HepG2 (cell line): Measurements from ENCODE around the gene TSC22D4. TPM values are rescaled to one million over a fixed set of nuclear protein-coding genes. Genes with fewer than 3 reads are reported as not detected.

Experiments
- DMAP1 ChIP-seq: IDR thresholded peaks from 2 replicates; pipeline ENCODE4 v1.6.1; 2016
- GATAD2A ChIP-seq: IDR thresholded peaks from 2 replicates; pipeline ENCODE4 v1.6.1; 2016
- JUND ChIP-seq: sonication (generic); formaldehyde crosslinking; IDR thresholded peaks from 2 replicates; pipeline ENCODE4 v1.8.0; 2022; ENCODE audit warnings: mild to moderate bottlenecking, missing genetic modification reagents
- KDM2A ChIP-seq: sonication (generic); formaldehyde crosslinking; IDR thresholded peaks from 2 replicates; pipeline ENCODE4 v1.4.0; 2020; ENCODE audit warnings: low read depth, missing genetic modification reagents, borderline replicate concordance
- KLF11 ChIP-seq: IDR thresholded peaks from 2 replicates; pipeline ENCODE4 v1.6.1; 2016; ENCODE audit warnings: missing compliant biosample characterization
- MED13 ChIP-seq: sonication (generic); formaldehyde crosslinking; IDR thresholded peaks from 2 replicates; pipeline ENCODE4 v1.5.0; 2020; ENCODE audit warnings: missing genetic modification reagents
- REL ChIP-seq: sonication (generic); formaldehyde crosslinking; conservative IDR thresholded peaks from 2 replicates; pipeline ENCODE4 v1.8.0; 2022; ENCODE audit warnings: mild to moderate bottlenecking, missing genetic modification reagents, moderate library complexity
- SETDB1 ChIP-seq: sonication (generic); formaldehyde crosslinking; IDR thresholded peaks from 2 replicates; pipeline ENCODE4 v1.5.1; 2020; ENCODE audit warnings: missing genetic modification reagents, mild to moderate bottlenecking, borderline replicate concordance
- TOE1 ChIP-seq: sonication (generic); formaldehyde crosslinking; IDR thresholded peaks from 2 replicates; pipeline ENCODE4 v1.4.0; 2020; ENCODE audit warnings: mild to moderate bottlenecking, missing genetic modification reagents
- ZBTB7B ChIP-seq: sonication (generic); formaldehyde crosslinking; IDR thresholded peaks from 2 replicates; pipeline ENCODE4 v1.4.0; 2020; ENCODE audit warnings: missing genetic modification reagents
- ZSCAN9 ChIP-seq: IDR thresholded peaks from 2 replicates; pipeline ENCODE4 v1.6.1; 2016; ENCODE audit warnings: borderline replicate concordance
- polyA plus RNA-seq, 8 experiments: library from polyadenylated mRNA; depleted of rRNA in 3 of 8; stranded (reverse) in 7 of 8; unstranded in 1 of 8; fragments of >200 nt; fragmentation: Illumina TruSeq in 4 of 8; extraction: Trizol in 4 of 8; gene quantifications; 2 replicates each; pipeline versions ENCODE4 v1.2.1 to v1.2.3, GENCODE V29; 2011 to 2016; ENCODE audit warnings: low read depth in 4 of 8, missing spikeins in 1 of 8, mixed read lengths in 1 of 8; ENCODE audit not compliant: insufficient read depth in 1 of 8
- total RNA-seq, 5 experiments: library from RNA; depleted of rRNA; stranded (reverse); fragments of >200 nt; fragmentation: Illumina TruSeq; extraction: Trizol; gene quantifications; 2 replicates each; pipeline ENCODE4 v1.2.3, GENCODE V29; 2016; ENCODE audit warnings: low read depth in 1 of 5
- TF ChIP-seq, protein P1 (sequence below): IDR thresholded peaks from 2 replicates; pipeline ENCODE4 v1.4.0; 2020; ENCODE audit warnings: mild to moderate bottlenecking, missing genetic modification reagents
- TF ChIP-seq, protein P2 (sequence below): sonication (generic); formaldehyde crosslinking; IDR thresholded peaks from 2 replicates; pipeline ENCODE4 v1.5.0; 2020; ENCODE audit warnings: mild to moderate bottlenecking, missing genetic modification reagents
- TF ChIP-seq, protein P3 (sequence below): sonication (generic); formaldehyde crosslinking; IDR thresholded peaks from 2 replicates; pipeline ENCODE4 v1.5.1; 2020; ENCODE audit warnings: mild to moderate bottlenecking, missing genetic modification reagents, moderate library complexity
- TF ChIP-seq, protein P4 (sequence below): IDR thresholded peaks from 2 replicates; pipeline ENCODE4 v1.6.1; 2016; ENCODE audit warnings: missing compliant biosample characterization, missing genetic modification reagents, borderline replicate concordance

Gene TSC22D4
- total and polyA plus RNA-seq, 2 of the 13 experiments (the other 11 are each of a cell fraction or from before 2014, with no cell fraction given): 7.7 to 8.7 TPM

DNA sequence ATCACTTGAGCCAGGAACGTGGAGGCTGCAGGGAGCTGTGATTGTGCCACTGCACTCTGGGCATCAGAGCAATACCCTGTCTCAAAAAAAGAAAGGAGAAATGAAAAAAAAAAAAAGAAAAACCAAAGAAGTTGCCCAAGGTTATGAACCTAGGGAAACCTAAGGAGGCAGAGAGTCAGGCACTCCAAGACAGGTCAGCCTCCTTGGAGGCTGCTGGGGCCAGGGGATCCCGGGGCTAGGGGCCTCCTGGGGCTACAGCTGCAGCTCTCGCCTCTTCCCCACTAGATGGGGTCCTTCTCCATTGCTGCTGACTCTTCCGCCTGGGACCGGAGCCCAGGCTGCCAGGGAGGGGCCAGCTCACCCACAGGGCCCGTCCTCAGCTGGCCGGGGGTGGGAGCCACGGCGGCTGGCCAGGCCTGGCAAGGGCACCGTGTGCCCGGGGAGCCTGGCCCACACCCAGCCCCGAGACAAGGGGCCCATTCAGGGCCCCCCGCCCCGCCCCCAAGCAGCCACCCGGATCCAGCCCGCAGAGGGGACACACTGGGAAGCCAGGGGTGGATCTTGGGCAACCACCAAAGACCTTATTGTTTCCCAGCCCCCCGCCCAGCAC lies 13.2 kb downstream of the TSC22D4 start (continued):
- TF ChIP-seq, protein P1, sequence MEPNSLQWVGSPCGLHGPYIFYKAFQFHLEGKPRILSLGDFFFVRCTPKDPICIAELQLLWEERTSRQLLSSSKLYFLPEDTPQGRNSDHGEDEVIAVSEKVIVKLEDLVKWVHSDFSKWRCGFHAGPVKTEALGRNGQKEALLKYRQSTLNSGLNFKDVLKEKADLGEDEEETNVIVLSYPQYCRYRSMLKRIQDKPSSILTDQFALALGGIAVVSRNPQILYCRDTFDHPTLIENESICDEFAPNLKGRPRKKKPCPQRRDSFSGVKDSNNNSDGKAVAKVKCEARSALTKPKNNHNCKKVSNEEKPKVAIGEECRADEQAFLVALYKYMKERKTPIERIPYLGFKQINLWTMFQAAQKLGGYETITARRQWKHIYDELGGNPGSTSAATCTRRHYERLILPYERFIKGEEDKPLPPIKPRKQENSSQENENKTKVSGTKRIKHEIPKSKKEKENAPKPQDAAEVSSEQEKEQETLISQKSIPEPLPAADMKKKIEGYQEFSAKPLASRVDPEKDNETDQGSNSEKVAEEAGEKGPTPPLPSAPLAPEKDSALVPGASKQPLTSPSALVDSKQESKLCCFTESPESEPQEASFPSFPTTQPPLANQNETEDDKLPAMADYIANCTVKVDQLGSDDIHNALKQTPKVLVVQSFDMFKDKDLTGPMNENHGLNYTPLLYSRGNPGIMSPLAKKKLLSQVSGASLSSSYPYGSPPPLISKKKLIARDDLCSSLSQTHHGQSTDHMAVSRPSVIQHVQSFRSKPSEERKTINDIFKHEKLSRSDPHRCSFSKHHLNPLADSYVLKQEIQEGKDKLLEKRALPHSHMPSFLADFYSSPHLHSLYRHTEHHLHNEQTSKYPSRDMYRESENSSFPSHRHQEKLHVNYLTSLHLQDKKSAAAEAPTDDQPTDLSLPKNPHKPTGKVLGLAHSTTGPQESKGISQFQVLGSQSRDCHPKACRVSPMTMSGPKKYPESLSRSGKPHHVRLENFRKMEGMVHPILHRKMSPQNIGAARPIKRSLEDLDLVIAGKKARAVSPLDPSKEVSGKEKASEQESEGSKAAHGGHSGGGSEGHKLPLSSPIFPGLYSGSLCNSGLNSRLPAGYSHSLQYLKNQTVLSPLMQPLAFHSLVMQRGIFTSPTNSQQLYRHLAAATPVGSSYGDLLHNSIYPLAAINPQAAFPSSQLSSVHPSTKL (CRISPR knock-in tag): 0 out of 2 replicates have a peak, but pooled peaks have one; percentile 7
- 0 out of 2 replicates have a peak, but pooled peaks have one; percentile 31 for TF ChIP-seq DMAP1 (CRISPR knock-in tag)
- no peak for TF ChIP-seq MED13 (CRISPR knock-in tag)
- peak; percentile 75; the same call in 1 of the 2 replicates for TF ChIP-seq KDM2A
- no peak for TF ChIP-seq KLF11
- no peak for TF ChIP-seq ZBTB7B (CRISPR knock-in tag)
- TF ChIP-seq SETDB1 (CRISPR knock-in tag): no peak
- no peak for TF ChIP-seq REL (CRISPR knock-in tag)
- TF ChIP-seq, protein P2, sequence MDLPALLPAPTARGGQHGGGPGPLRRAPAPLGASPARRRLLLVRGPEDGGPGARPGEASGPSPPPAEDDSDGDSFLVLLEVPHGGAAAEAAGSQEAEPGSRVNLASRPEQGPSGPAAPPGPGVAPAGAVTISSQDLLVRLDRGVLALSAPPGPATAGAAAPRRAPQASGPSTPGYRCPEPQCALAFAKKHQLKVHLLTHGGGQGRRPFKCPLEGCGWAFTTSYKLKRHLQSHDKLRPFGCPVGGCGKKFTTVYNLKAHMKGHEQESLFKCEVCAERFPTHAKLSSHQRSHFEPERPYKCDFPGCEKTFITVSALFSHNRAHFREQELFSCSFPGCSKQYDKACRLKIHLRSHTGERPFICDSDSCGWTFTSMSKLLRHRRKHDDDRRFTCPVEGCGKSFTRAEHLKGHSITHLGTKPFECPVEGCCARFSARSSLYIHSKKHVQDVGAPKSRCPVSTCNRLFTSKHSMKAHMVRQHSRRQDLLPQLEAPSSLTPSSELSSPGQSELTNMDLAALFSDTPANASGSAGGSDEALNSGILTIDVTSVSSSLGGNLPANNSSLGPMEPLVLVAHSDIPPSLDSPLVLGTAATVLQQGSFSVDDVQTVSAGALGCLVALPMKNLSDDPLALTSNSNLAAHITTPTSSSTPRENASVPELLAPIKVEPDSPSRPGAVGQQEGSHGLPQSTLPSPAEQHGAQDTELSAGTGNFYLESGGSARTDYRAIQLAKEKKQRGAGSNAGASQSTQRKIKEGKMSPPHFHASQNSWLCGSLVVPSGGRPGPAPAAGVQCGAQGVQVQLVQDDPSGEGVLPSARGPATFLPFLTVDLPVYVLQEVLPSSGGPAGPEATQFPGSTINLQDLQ (CRISPR knock-in tag): no peak
- TF ChIP-seq, protein P3, sequence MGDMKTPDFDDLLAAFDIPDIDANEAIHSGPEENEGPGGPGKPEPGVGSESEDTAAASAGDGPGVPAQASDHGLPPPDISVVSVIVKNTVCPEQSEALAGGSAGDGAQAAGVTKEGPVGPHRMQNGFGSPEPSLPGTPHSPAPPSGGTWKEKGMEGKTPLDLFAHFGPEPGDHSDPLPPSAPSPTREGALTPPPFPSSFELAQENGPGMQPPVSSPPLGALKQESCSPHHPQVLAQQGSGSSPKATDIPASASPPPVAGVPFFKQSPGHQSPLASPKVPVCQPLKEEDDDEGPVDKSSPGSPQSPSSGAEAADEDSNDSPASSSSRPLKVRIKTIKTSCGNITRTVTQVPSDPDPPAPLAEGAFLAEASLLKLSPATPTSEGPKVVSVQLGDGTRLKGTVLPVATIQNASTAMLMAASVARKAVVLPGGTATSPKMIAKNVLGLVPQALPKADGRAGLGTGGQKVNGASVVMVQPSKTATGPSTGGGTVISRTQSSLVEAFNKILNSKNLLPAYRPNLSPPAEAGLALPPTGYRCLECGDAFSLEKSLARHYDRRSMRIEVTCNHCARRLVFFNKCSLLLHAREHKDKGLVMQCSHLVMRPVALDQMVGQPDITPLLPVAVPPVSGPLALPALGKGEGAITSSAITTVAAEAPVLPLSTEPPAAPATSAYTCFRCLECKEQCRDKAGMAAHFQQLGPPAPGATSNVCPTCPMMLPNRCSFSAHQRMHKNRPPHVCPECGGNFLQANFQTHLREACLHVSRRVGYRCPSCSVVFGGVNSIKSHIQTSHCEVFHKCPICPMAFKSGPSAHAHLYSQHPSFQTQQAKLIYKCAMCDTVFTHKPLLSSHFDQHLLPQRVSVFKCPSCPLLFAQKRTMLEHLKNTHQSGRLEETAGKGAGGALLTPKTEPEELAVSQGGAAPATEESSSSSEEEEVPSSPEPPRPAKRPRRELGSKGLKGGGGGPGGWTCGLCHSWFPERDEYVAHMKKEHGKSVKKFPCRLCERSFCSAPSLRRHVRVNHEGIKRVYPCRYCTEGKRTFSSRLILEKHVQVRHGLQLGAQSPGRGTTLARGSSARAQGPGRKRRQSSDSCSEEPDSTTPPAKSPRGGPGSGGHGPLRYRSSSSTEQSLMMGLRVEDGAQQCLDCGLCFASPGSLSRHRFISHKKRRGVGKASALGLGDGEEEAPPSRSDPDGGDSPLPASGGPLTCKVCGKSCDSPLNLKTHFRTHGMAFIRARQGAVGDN (CRISPR knock-in tag): peak; percentile 58
- TF ChIP-seq TOE1 (CRISPR knock-in tag): no peak
- TF ChIP-seq ZSCAN9 (CRISPR knock-in tag): no peak
- TF ChIP-seq JUND: no peak
- 0 out of 2 replicates have a peak, but pooled peaks have one; percentile 37 for TF ChIP-seq GATAD2A
- TF ChIP-seq, protein P4, sequence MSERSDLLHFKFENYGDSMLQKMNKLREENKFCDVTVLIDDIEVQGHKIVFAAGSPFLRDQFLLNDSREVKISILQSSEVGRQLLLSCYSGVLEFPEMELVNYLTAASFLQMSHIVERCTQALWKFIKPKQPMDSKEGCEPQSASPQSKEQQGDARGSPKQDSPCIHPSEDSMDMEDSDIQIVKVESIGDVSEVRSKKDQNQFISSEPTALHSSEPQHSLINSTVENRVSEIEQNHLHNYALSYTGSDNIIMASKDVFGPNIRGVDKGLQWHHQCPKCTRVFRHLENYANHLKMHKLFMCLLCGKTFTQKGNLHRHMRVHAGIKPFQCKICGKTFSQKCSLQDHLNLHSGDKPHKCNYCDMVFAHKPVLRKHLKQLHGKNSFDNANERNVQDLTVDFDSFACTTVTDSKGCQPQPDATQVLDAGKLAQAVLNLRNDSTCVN (CRISPR knock-in tag): no peak
